IMR-90 (cell line): ENCODE data around the gene FAM111A. TPM values are rescaled to one million over a fixed set of nuclear protein-coding genes. Genes with fewer than 3 reads are reported as not detected.

Source experiments
- ATAC-seq: fragments of 200-7000 bp; cut with Tn5 transposase; 2 replicates; pipeline ENCODE4 v1.9.1; 2020; ENCODE audit warnings: low read depth, mild to moderate bottlenecking, moderate library complexity
- BruUV-seq: library from RNA; stranded (reverse); fragments of 400-500 nt; replicated peaks from 2 replicates; lab custom pipeline; 2021; lab: Mats Ljungman, UMichigan
- CTCF ChIA-PET: fragments of 300-600 bp; formaldehyde crosslinking; extraction: SDS; loops from one replicate; lab custom pipeline; 2021; ENCODE audit warnings: antibody characterized with exemption; lab: Yijun Ruan, JAX
- POLR2A ChIA-PET: fragments of 300-600 bp; sonication (Branson Sonifier 250); formaldehyde crosslinking; loops from one replicate; lab custom pipeline; 2022; ENCODE audit warnings: antibody characterized with exemption; ENCODE audit not compliant: unreplicated experiment; lab: Charles Lee
- DNase-seq: peaks from one replicate; pipeline ENCODE4 v3.0.0; 2013
- H2AFZ ChIP-seq: replicated peaks from 2 replicates; pipeline ENCODE3; 2013; ENCODE audit warnings: low read length, mild to moderate bottlenecking; ENCODE audit not compliant: poor library complexity
- H2AK5ac ChIP-seq: 2 replicates; pipeline ENCODE4 v1.6.1; 2013; ENCODE audit warnings: low read depth, low read length, inconsistent platforms
- H2AK9ac ChIP-seq: replicated peaks from 2 replicates; pipeline ENCODE3; 2013; ENCODE audit warnings: mild to moderate bottlenecking, low read depth, low read length, moderate library complexity; ENCODE audit not compliant: poor library complexity
- H2BK120ac ChIP-seq: 2 replicates; pipeline ENCODE4 v1.6.1; 2013; ENCODE audit warnings: low read depth, low read length, inconsistent platforms
- H2BK15ac ChIP-seq: 3 replicates; pipeline ENCODE4 v1.6.1; 2013; ENCODE audit warnings: low read depth, low read length, inconsistent platforms
- H2BK20ac ChIP-seq: 2 replicates; pipeline ENCODE4 v1.6.1; 2013; ENCODE audit warnings: low read depth, mild to moderate bottlenecking, inconsistent platforms, low read length, moderate library complexity
- H2BK5ac ChIP-seq: 2 replicates; pipeline ENCODE4 v1.6.1; 2013; ENCODE audit warnings: mild to moderate bottlenecking, low read depth, low read length, inconsistent platforms; ENCODE audit not compliant: poor library complexity, severe bottlenecking
- H3K14ac ChIP-seq: replicated peaks from 2 replicates; pipeline ENCODE4 v1.6.1; 2013; ENCODE audit warnings: low read depth, low read length, inconsistent platforms
- H3K18ac ChIP-seq: 2 replicates; pipeline ENCODE4 v1.6.1; 2013; ENCODE audit warnings: low read depth, low read length, control low read depth
- H3K23ac ChIP-seq: 2 replicates; pipeline ENCODE4 v1.6.1; 2013; ENCODE audit warnings: low read depth, low read length, inconsistent platforms
- H3K27ac ChIP-seq: 2 replicates; pipeline ENCODE4 v1.5.1; 2013; ENCODE audit warnings: mild to moderate bottlenecking, control low read depth, low read length; ENCODE audit not compliant: insufficient read depth
- H3K27me3 ChIP-seq: 2 replicates; pipeline ENCODE4 v1.6.1; 2013; ENCODE audit warnings: low read length; ENCODE audit not compliant: control insufficient read depth, insufficient read depth
- H3K36me3 ChIP-seq: 2 replicates; pipeline ENCODE4 v1.6.1; 2013; ENCODE audit warnings: low read length, mixed read lengths; ENCODE audit not compliant: control insufficient read depth, insufficient read depth
- H3K4ac ChIP-seq: 2 replicates; pipeline ENCODE4 v1.6.1; 2013; ENCODE audit warnings: low read depth, low read length, inconsistent platforms
- H3K4me1 ChIP-seq: 2 replicates; pipeline ENCODE4 v1.6.1; 2013; ENCODE audit warnings: low read length, mixed read lengths; ENCODE audit not compliant: control insufficient read depth, insufficient read depth
- H3K4me2 ChIP-seq: 2 replicates; pipeline ENCODE4 v1.6.1; 2013; ENCODE audit warnings: low read depth, mild to moderate bottlenecking, control low read depth, low read length, moderate library complexity
- H3K4me3 ChIP-seq: 2 replicates; pipeline ENCODE4 v1.5.1; 2013; ENCODE audit warnings: low read depth, mild to moderate bottlenecking, control low read depth, low read length, moderate library complexity; ENCODE audit not compliant: insufficient read depth
- H3K56ac ChIP-seq: 2 replicates; pipeline ENCODE4 v1.6.1; 2013; ENCODE audit warnings: low read length, inconsistent platforms; ENCODE audit not compliant: insufficient read depth; ENCODE audit errors: extremely low read depth
- H3K79me1 ChIP-seq, 2 experiments: 2 replicates each; pipeline ENCODE4 v1.6.1; 2013; ENCODE audit warnings: low read length in 2 of 2, inconsistent platforms in 1 of 2, low read depth in 1 of 2
- H3K9ac ChIP-seq: 2 replicates; pipeline ENCODE4 v1.6.1; 2013; ENCODE audit warnings: low read depth, low read length, control low read depth
- H3K9me1 ChIP-seq: 2 replicates; pipeline ENCODE4 v1.6.1; 2013; ENCODE audit warnings: low read length, inconsistent platforms; ENCODE audit not compliant: insufficient read depth
- H3K9me3 ChIP-seq: 2 replicates; pipeline ENCODE4 v1.6.1; 2013; ENCODE audit warnings: low read length; ENCODE audit not compliant: control insufficient read depth, insufficient read depth
- H4K20me1 ChIP-seq: 2 replicates; pipeline ENCODE4 v1.6.1; 2013; ENCODE audit warnings: low read length, inconsistent platforms; ENCODE audit not compliant: insufficient read depth
- H4K5ac ChIP-seq: 2 replicates; pipeline ENCODE4 v1.6.1; 2013; ENCODE audit warnings: mild to moderate bottlenecking, low read depth, low read length, control low read depth
- H4K8ac ChIP-seq, 2 experiments: 2 replicates each; pipeline ENCODE4 v1.6.1; 2013; ENCODE audit warnings: low read depth in 2 of 2, low read length in 2 of 2, control low read depth in 1 of 2, inconsistent platforms in 1 of 2
- H4K91ac ChIP-seq: 2 replicates; pipeline ENCODE4 v1.6.1; 2013; ENCODE audit warnings: low read depth, low read length, inconsistent platforms; ENCODE audit not compliant: insufficient read depth
- MAZ ChIP-seq: IDR thresholded peaks from 2 replicates; pipeline ENCODE4 v1.6.1; 2012; ENCODE audit warnings: low read depth, mild to moderate bottlenecking, low read length, improper control_type of control experiment, moderate library complexity, borderline replicate concordance
- RAD21 ChIP-seq: IDR thresholded peaks from 2 replicates; pipeline ENCODE4 v1.6.1; 2012; ENCODE audit warnings: low read length, improper control_type of control experiment
- SMC3 ChIP-seq: fragments of 150-350 bp; IDR thresholded peaks from 2 replicates; pipeline ENCODE4 v1.6.1; 2016; ENCODE audit warnings: low read depth, mild to moderate bottlenecking, antibody characterized with exemption, low read length, moderate library complexity
- WGBS, 2 experiments: methylation state at CpG; one replicate each; pipeline versions ENCODE4 v1.1.5 to v1.1.7; 2013; ENCODE audit warnings: missing lambda C conversion rate in 2 of 2; ENCODE audit not compliant: insufficient read length in 1 of 2; ENCODE audit errors: extremely low coverage in 2 of 2; 5-methylcytosine and 5-hydroxymethylcytosine counted together
- dilution Hi-C: fragments of 300-500 bp; cut with HindIII; formaldehyde crosslinking; loops from one replicate; pipeline ENCODE4 v1.14.3; 2018; ENCODE audit warnings: low sequenced_read_pairs; ENCODE audit not compliant: unreplicated experiment
- in situ Hi-C: fragments of 300-500 bp; cut with MboI; formaldehyde crosslinking; loops from 3 replicates; pipeline ENCODE4 v1.14.3; 2019; ENCODE audit warnings: low sequenced_read_pairs, inconsistent platforms, mixed read lengths
- intact Hi-C: fragments of 100-400 bp; cut with micrococcal nuclease; formaldehyde crosslinking; loops from 2 replicates; pipeline ENCODE4 v1.10.0; 2022
- polyA plus RNA-seq, 3 experiments: library from polyadenylated mRNA; depleted of rRNA; stranded (reverse); fragments of >200 nt; gene quantifications; 2 replicates each; pipeline ENCODE4 v1.2.3, GENCODE V29; 2012; ENCODE audit warnings: low replicate concordance in 1 of 3
- total RNA-seq: library from RNA; depleted of rRNA; stranded (reverse); fragments of >200 nt; gene quantifications from 2 replicates; pipeline ENCODE4 v1.2.3, GENCODE V29; 2012
- TF ChIP-seq, protein P1 (sequence below): conservative IDR thresholded peaks from 2 replicates; pipeline ENCODE4 v1.5.1; 2012; ENCODE audit warnings: mild to moderate bottlenecking, low read depth, low read length, improper control_type of control experiment

The FAM111A gene
- total and polyA plus RNA-seq, 2 of the 4 experiments (the other 2 are of a cell fraction) = 19.9 to 36.4 TPM

DNA sequence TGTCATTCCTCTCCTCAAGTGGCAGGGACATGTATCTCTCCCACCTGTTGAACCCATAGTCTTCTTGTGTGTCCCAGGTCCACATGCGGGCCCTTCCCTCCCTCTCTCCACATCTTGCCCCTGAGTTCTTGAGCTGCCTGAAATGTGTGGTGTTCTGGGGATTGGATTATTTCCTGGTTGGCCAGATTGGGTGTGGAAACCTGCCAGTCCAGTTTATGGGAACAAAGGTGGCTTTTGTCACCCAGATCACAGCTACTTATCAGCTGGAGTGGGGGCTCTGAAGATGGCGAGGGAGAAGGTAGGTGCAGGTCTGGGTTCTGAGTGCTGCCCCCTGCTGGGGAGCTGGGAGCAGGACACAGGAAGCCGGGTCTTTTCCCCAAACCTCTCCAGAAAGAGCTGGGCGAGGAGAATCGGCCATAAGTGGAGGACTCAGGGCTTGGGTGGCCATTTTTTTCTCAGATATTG, 43.5 kb downstream of the FAM111A start:
- Histone ChIP-seq H2BK15ac (no peak overlapping the region), H3K36me3 (peaks cover 34% of the 10 kb centered on the region), H3K79me1 (peaks cover 0 to 23% of the 10 kb centered on the region in 2 experiments; a peak in 2 of 4 replicates), H3K9me1 (peaks cover 21% of the 10 kb centered on the region), H4K20me1 (0 out of 2 replicates have a peak, but pooled peaks cover 4% of the 10 kb centered on the region), H3K4ac (no peak overlapping the region), H4K91ac (no peak overlapping the region), H2AFZ (no peak overlapping the region), H3K56ac (no peak overlapping the region), H4K8ac (no peak overlapping the region), H2BK5ac (no peak overlapping the region), H3K23ac (no peak overlapping the region), H2AK9ac (peak overlapping the region; percentile 78), H3K9ac (no peak overlapping the region), H2AK5ac (peak overlapping the region; percentile 68), H3K18ac (no peak overlapping the region), H3K4me2 (no peak overlapping the region), H2BK120ac (no peak overlapping the region), H3K4me3 (no peak overlapping the region), H2BK20ac (no peak overlapping the region), H3K4me1 (peaks cover 20% of the 10 kb centered on the region), H3K27me3 (no peaks in the 10 kb centered on the region), H3K14ac (no peak overlapping the region), H3K9me3 (no peaks in the 10 kb centered on the region), H4K5ac (no peak overlapping the region; the same call in 1 of the 2 replicates), H3K27ac (no peak overlapping the region)
- no peak for TF ChIP-seq SMC3
- TF ChIP-seq, protein P1, sequence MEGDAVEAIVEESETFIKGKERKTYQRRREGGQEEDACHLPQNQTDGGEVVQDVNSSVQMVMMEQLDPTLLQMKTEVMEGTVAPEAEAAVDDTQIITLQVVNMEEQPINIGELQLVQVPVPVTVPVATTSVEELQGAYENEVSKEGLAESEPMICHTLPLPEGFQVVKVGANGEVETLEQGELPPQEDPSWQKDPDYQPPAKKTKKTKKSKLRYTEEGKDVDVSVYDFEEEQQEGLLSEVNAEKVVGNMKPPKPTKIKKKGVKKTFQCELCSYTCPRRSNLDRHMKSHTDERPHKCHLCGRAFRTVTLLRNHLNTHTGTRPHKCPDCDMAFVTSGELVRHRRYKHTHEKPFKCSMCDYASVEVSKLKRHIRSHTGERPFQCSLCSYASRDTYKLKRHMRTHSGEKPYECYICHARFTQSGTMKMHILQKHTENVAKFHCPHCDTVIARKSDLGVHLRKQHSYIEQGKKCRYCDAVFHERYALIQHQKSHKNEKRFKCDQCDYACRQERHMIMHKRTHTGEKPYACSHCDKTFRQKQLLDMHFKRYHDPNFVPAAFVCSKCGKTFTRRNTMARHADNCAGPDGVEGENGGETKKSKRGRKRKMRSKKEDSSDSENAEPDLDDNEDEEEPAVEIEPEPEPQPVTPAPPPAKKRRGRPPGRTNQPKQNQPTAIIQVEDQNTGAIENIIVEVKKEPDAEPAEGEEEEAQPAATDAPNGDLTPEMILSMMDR = peak; percentile 43
- 0 out of 2 replicates have a peak, but pooled peaks have one; percentile 8 for TF ChIP-seq RAD21
- TF ChIP-seq MAZ = no peak
- BruUV-seq = no TSS peak
- no peak for DNase-seq
- ATAC-seq = no peak
- ChIA-PET CTCF (interaction anchor here (0.8 to 3.3 kb wide), 4 partner anchors 12 to 35 kb away, joined by 3 to 25 read pairs (median 4); partner anchors contain the start of gene DTX4), POLR2A (no interaction called here)
- dilution Hi-C loops (no loop called here), intact Hi-C loops (loop anchor here (2.0 kb wide), 1 partner anchor 13 kb away; the partner anchor contains the start of gene DTX4), in situ Hi-C loops (no loop called here)
- WGBS, 2 experiments = no CpG with 5 or more reads among the region's 5 CpGs
